Endometrium (tissue), 2 donors: ENCODE results near the gene NTN5.
A peak's percentile ranks its signal among the peaks of the same experiment; 100 is the strongest.
"Not testable (repeated sequence)": the region's sequence is repeated elsewhere in the genome, so short reads cannot be mapped to it uniquely, and the experiment has no call there.

ENCODE experiments used
- FAIRE-seq: peaks from 2 replicates; lab custom pipeline; 2012; peaks lifted over from hg19 to GRCh38; lab: Jason Lieb, UNC
- donor health status: control.
- donor health status: control.

The NTN5 gene

GRCh38 chr19:48696353-48697010 lies 23.7 kb upstream of the NTN5 start:
- no peak for FAIRE-seq

DNA sequence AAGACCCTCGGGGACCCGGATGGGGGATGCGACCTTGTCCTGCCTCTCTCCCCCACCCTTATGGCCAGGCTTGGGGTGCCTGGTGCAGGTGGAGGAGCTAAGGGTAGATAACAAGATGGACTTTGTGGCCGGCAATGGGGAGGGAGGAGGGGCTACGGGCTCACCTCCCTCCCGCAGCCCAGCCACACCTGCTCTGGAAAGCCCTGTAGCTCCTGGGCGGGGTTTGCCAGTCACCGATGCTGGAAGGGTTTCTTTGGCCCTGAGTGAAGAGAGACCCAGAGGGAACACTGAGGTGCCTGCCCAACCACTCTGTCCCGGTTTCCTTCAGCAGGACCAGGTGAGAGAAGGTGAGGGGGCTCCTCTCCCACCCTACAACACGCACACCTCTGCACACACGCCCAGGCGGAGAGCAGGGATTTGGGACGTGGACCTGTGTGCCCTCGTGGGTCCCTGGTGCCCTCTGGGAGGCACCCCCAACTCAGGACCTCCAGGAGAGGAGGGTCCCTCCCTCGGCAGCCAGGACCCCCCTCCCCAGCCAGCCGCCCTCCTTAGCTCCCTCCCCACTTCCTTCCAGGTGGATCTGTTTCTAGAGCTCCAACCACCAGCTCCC lies 23.0 kb upstream of the NTN5 start, which contains the start of gene FUT2:
Gene FUT2, plus strand, starts transcription at position 229 of the 610 bp plus-strand sequence. CDS start 6,986 bp downstream, outside the sequence.
- FAIRE-seq = no peak

GRCh38 chr19:48693629-48694028 lies 20.8 kb upstream of the NTN5 start:
- FAIRE-seq = not testable (repeated sequence)

DNA sequence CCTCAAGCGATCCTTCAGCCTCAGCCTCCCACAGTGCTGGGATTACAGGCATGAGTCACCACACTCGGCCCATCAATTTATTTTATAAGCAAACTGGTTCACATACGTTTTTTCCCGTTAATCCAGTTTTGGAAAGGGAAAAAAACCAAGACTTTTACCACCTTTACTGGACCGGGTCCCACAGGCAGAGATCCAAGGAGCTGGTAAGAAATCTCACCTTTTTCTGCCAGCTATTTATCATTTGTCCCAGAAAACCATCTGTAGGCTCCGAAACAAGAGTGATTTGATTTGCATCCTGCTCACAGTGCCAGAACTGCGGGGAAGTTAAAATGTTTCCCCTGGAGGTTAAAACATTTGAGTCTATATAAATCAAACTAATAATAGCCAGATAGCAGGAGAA lies 16.6 kb upstream of the NTN5 start:
- no peak for FAIRE-seq

DNA sequence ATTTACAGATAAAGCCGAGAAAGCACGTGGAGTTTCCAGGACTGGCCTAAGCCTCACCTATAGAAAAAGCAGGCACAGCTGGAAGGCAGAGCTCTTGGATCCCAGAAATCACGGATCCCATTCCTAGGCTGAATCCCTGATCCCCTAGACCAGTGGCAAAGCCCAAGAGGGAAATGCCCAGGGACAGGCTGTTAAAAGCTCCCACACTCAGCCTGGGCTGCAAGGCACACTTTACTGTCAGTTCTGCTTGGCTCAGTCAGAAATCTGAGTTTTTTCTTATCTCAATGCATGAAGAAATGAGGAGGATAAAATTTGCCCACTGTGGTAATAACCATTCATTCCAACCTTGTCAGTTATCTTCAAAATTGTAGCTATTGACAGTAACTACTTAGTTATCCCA lies 15.0 kb upstream of the NTN5 start:
- no peak for FAIRE-seq

DNA sequence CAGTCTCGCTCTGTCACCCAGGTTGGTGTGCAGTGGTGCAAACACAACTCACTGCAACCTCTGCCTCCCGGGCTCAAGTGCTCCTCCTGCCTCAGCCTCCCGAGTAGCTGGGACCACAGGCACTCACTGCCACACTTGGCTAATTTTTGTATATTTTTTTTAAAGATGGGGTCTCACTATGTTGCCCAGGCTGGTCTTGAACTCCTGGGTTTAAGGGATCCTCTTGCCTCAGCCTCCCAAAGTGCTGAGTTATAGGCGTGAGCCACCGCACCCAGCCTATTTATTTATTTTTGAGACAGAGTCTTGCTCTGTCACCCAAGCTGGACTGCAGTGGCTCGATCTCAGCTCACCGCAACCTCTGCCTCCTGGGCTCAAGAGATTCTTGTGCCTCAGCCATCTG lies 13.8 kb upstream of the NTN5 start:
- FAIRE-seq = not testable (repeated sequence)

DNA sequence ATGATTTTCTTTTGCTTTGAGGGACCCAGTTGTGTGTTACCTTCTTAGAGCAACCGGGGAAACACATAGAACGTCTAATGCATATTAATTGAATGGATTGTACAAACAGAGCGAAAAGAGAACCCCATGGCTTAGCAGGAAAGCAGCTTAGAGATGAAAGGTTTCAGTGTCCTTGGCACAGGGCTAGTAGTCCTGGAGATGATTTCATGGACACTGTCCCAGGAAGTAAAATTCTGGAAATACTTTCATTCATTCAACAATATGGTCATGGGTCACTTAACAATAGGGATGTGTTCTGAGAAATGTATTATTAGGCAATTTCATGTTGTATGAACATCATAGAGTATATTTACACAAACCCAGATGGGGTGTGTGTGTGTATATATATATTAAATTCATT lies 13.3 kb upstream of the NTN5 start:
- no peak for FAIRE-seq

DNA sequence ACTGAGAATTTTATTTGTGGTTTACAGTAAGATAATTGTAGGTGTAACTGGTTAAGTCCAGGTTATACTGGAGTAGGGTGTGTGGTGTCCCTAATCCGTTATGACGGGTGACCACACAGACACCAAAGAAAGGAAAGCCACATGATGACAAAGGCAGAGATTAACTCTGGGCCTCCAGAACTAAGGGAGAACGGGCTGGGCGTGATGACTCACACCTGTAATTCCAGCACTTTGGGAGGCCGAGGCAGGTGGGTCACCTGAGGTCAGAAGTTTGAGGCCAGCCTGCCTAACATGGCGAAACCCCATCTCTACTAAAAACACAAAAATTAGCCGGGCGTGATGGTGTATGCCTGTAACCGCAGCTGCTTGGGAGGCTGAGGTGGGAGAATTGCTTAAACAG lies 12.8 kb upstream of the NTN5 start:
- no peak for FAIRE-seq

DNA sequence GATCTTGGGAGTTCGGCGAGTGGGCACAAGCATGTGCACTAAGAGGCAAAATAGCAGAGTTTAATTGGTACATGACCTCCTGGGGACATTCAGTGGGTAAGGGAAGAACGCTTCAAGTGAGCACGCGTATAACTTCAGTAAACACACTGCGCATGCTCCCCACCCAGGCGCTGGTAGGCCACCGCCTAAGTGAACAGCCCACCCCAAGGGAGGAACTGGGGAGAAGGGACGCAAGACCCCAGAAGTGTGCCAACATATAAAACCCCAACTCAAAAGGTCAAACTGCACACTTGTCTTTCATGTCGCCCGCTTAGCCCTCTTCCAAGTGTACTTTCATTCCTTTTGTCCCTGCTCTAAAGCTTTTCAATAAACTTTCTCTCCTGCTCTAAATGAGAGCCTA lies 10.5 kb upstream of the NTN5 start:
- no peak for FAIRE-seq

GRCh38 chr19:48681127-48681470 lies 8.3 kb upstream of the NTN5 start:
- no peak for FAIRE-seq

GRCh38 chr19:48680436-48681126 lies 7.8 kb upstream of the NTN5 start:
- FAIRE-seq = no peak

DNA sequence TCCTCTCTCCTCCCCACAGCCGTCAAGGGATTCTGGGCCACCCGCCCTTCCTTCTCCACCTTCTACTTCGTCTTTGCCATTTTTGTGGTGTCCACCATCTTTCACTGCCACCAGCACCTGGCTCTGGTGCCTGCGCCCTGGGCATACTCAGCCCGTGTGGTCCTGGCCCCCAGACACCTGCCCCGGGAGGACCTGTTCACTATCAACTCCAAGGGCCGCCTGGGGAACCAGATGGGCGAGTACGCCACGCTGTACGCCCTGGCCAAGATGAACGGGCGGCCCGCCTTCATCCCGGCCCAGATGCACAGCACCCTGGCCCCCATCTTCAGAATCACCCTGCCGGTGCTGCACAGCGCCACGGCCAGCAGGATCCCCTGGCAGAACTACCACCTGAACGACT lies 7.2 kb upstream of the NTN5 start:
- not testable (repeated sequence) for FAIRE-seq

- no peak for FAIRE-seq
These were observed 5.4 kb upstream of the NTN5 start for GRCh38 chr19:48678201-48678600.

DNA sequence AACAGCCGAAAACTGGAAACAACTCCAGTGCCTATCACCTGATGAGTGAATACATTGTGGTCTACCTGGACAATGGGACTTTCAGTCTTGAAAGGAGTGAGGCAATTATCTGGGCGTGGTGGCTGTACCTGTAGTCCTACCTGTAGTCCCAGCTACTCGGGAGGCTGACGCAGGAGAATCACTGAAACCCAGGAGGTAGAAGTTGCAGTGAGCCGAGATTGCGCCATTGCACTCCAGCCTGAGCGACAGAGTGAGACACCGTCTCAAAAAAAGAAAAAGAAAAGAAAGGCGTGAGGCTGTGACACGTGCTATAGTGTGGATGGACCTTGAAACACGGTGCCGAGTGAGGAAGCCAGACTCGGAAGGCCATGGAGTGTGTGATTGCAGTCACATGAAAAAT lies 4.1 kb upstream of the NTN5 start:
- no peak for FAIRE-seq

GRCh38 chr19:48676487-48676886 lies 3.7 kb upstream of the NTN5 start:
- no peak for FAIRE-seq

DNA sequence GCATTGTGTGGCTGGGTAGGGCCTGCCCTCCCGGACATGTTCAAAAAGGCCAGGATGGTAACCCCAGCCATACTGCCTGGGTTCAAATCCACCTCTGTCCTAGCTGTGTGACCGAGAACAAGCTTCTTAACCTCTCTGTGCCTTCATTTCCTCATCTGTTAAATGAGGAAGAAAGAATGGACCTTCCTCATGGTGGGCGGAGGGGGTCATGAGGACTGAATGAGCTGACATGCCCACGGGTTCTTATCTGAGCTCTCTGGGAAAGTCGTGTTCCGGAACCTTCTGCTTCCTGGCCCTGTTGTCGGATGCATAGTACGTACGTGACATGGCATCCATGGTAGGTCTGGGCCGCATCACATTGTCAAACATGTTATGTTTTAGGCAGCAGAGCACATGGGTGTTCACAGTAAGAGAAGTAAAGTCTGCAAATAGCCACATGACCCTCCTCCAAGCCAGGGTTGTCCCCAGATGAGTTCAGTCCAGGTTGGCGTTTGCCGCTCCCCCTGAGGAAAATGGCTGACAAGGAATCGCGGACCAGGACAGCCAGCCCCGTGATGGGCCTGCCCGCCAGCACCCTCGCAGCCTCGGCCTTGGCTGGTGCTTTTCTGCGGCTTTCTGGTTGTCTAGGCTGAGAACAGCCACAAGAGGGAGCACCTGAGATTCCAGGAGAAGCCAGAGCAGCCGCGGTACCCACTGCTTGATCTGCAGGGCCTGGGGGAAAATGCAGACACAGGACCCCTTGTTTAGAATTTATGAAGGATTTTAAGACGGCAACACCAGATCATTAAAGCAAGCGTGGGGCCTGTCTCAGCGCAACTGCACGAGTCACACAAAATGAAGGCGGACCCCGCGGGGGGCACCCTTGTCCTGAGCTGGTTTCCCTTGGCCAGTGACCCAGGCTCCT lies 2.4 kb upstream of the NTN5 start:
- FAIRE-seq = peak; percentile 18

GRCh38 chr19:48674216-48674809 lies 1.5 kb upstream of the NTN5 start:
- FAIRE-seq = no peak

GRCh38 chr19:48673436-48674100 lies 751 bp upstream of the NTN5 start:
- no peak for FAIRE-seq

DNA sequence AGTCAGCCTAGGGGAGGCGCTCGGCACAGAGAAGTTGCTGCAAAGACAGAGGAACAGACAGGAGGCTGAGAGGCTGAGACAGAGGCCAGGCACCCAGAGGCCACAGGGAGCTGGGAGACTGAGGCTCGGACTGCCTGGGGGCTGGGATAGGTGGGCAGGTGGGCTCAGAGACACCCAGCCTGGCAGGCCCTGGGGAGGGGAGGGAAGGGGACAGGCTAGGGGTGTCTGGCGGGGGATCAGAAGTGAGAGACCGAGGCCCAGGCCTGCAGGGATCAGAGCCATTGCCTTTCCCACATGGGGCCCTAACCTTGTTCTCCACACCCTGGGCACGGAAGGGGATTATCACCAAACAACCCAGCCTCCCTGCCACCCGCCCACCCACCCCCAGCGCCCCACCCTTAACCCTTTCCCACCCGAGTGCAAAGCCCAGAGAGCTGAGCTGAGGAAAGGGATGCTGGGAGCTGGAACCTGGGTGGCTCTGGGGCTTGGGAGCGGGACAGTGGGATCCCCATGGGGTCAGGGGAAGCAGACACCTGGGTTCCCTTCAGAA lies 1.3 kb downstream of the NTN5 start:
- FAIRE-seq = no peak

- FAIRE-seq = no peak
These were observed 1.9 kb downstream of the NTN5 start for GRCh38 chr19:48670699-48671445.
